Transverse colon (tissue), 4 donors: Measurements from ENCODE around the gene BLM. TPM values are rescaled to one million over a fixed set of nuclear protein-coding genes. Genes with fewer than 3 reads are reported as not detected.

Source experiments
- DNase-seq: peaks from one replicate; pipeline ENCODE4 v3.0.0-alpha.2; 2019
- H3K27ac ChIP-seq, 4 donors: fragments of 200-600 bp; sonication (generic); 2 replicates each; pipeline ENCODE4 v1.5.1; 2016 to 2018; ENCODE audit warnings: inconsistent platforms in 4 of 4
- H3K27me3 ChIP-seq: fragments of 200-600 bp; sonication (generic); 2 replicates; pipeline ENCODE4 v1.5.1; 2017; ENCODE audit warnings: inconsistent platforms
- H3K36me3 ChIP-seq, 4 donors: fragments of 200-600 bp; sonication (generic); 2 replicates each; pipeline ENCODE4 v1.5.1; 2017 to 2019; ENCODE audit warnings: inconsistent platforms in 4 of 4
- H3K4me1 ChIP-seq, 4 donors: fragments of 200-600 bp; sonication (generic); 2 replicates each; pipeline ENCODE4 v1.5.1; 2017 to 2020; ENCODE audit warnings: inconsistent platforms in 4 of 4
- H3K4me3 ChIP-seq, 4 donors: fragments of 200-600 bp; sonication (generic); 1 replicate in 1 of 4; 2 replicates in 3 of 4; pipeline versions ENCODE4 v1.5.1 to v1.6.1; 2017 to 2019; ENCODE audit warnings: inconsistent platforms in 4 of 4
- H3K9me3 ChIP-seq, 2 donors: fragments of 200-600 bp; sonication (generic); 2 replicates each; pipeline ENCODE4 v1.5.1; 2017 to 2019; ENCODE audit warnings: inconsistent platforms in 2 of 2
- CTCF ChIP-seq, 5 experiments: fragments of 200-600 bp in 3 of 5; fragments of 450-650 bp in 2 of 5; sonication (generic) in 3 of 5; IDR thresholded peaks; 1 replicate in 2 of 5; 2 replicates in 3 of 5; pipeline ENCODE4 v1.5.1; 2016 to 2017; ENCODE audit warnings: antibody characterized with exemption in 5 of 5, inconsistent platforms in 3 of 5, mild to moderate bottlenecking in 2 of 5, moderate library complexity in 1 of 5
- EP300 ChIP-seq: sonication (generic); formaldehyde crosslinking; IDR thresholded peaks from one replicate; pipeline ENCODE4 v1.6.1; 2017; ENCODE audit warnings: antibody characterized with exemption, low read depth
- POLR2A ChIP-seq: fragments of 450-650 bp; IDR thresholded peaks from one replicate; pipeline ENCODE4 v1.6.1; 2016; ENCODE audit warnings: antibody characterized with exemption, mild to moderate bottlenecking, moderate library complexity
- POLR2AphosphoS5 ChIP-seq, 3 donors: sonication (generic); formaldehyde crosslinking; IDR thresholded peaks; one replicate each; pipeline ENCODE4 v1.6.1; 2016; ENCODE audit warnings: antibody characterized with exemption in 3 of 3
- WGBS, 2 donors: methylation state at CpG; one replicate each; pipeline ENCODE4 v1.1.5; 2018; ENCODE audit warnings: low coverage in 1 of 2; 5-methylcytosine and 5-hydroxymethylcytosine counted together
- in situ Hi-C, 4 donors: fragments of 200-750 bp; cut with MboI; loops; one replicate each; pipeline versions ENCODE4 v1.15.0 to v1.15.1; 2017; ENCODE audit warnings: low sequenced_read_pairs in 3 of 4, low pct_ligation_motif_present in 1 of 4, low pct_unique_long_range_greater_than_20kb in 1 of 4
- intact Hi-C: fragments of 100-400 bp; cut with DNase I; formaldehyde crosslinking; loops from one replicate; pipeline ENCODE4 v1.15.1; 2023; ENCODE audit warnings: low total_unique reads
- total RNA-seq, 4 donors: library from RNA; depleted of rRNA; stranded (reverse); fragments of >200 nt; gene quantifications; one replicate each; pipeline ENCODE4 v1.1.0, GENCODE V29; 2016

Gene BLM
- total RNA-seq, 4 donors from 2014 or later: 1.5 to 6.4 (median 2.0) TPM

DNA sequence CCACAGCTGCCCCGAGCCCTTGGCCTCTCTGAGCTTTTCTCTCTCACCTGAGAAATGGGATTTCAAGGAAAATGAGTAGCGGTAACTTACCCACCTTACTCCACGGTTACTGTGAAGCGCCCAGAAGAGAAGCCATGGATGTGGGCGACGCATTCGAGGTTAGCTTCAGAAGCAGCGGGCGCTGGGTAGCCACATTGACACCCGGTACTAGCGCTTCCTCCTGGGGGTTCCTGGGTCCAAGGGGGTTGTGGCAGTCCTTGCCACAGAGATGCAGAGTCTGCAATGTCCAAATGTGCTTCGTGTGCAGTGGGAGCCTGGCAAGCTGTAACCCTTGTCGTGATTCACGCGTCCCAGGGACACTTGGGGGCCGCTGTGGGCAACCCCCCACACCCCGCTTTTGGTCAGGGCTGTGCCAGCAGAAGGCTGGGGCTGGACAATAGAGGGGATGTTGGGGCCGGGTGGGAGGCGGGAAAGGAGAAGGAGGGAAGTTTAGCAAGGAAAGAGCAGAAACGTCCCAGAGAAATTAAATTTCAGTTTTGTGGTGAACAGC, 109.8 kb downstream of the BLM start:
- no peak for TF ChIP-seq EP300
- TF ChIP-seq POLR2AphosphoS5 (IDR thresholded peaks at IDR 0.05): no peak
- TF ChIP-seq CTCF (IDR thresholded peaks at IDR 0.05): no peak
- TF ChIP-seq POLR2A: no peak
- Histone ChIP-seq H3K4me3 (no peak overlapping the region), H3K9me3 (no peaks in the 10 kb centered on the region), H3K4me1 (peaks cover 0 to 19% (median 0%) of the 10 kb centered on the region in 4 donors), H3K36me3 (no peaks in the 10 kb centered on the region), H3K27me3 (no peaks in the 10 kb centered on the region), H3K27ac (no peak overlapping the region)
- DNase-seq: no peak
- WGBS, 2 donors: 86 to 91% methylated on average over 7 to 20 of the region's 20 CpGs
- intact Hi-C loops: no loop called here
- in situ Hi-C loops: no loop called here

- Histone ChIP-seq H3K4me1 (peaks cover 0 to 19% (median 0%) of the 10 kb centered on the region in 4 donors), H3K4me3 (no peak overlapping the region), H3K27ac (no peak overlapping the region), H3K9me3 (no peaks in the 10 kb centered on the region), H3K27me3 (no peaks in the 10 kb centered on the region), H3K36me3 (no peaks in the 10 kb centered on the region)
- intact Hi-C loops: no loop called here
- WGBS, 2 donors: 81 to 90% methylated on average over 3 to 10 of the region's 12 CpGs
- no peak for DNase-seq
- in situ Hi-C loops: no loop called here
- no peak for TF ChIP-seq POLR2A
- no peak for TF ChIP-seq POLR2AphosphoS5 (IDR thresholded peaks at IDR 0.05)
- TF ChIP-seq EP300: no peak
- TF ChIP-seq CTCF (IDR thresholded peaks at IDR 0.05): no peak
These were observed 111.0 kb downstream of the BLM start for GRCh38 chr15:90828111-90828510.

DNA sequence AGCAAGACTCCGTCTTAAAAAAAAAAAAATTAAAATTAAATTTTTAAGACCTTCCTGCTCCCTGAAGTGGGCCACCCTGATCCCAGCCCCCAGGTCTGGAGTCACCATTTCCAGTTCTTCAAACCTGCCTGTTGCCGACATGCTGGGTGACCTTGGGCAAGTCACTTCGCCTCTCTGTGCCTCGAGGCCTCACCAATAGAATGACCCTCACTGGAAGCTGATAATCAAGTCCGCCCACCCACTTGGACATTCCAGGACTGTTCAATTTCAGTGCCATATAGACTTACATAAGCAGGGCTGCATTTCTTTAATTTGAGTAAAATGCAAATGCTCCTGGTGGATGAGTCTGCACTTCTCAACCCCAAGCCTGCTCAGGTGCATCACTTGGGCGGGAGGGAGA, 112.0 kb downstream of the BLM start:
- Histone ChIP-seq H3K4me1 (peaks cover 0 to 9% (median 0%) of the 10 kb centered on the region in 4 donors), H3K36me3 (no peaks in the 10 kb centered on the region), H3K9me3 (no peaks in the 10 kb centered on the region), H3K27me3 (no peaks in the 10 kb centered on the region), H3K27ac (no peak overlapping the region), H3K4me3 (no peak overlapping the region)
- TF ChIP-seq POLR2AphosphoS5 (IDR thresholded peaks at IDR 0.05) (no peak), POLR2A (no peak), EP300 (no peak), CTCF (IDR thresholded peaks at IDR 0.05) (no peak)
- WGBS, 2 donors: 91% methylated on average over 6 of the region's 6 CpGs; no CpG with 5 or more reads in 1 of the 2 donors
- in situ Hi-C loops (no loop called here), intact Hi-C loops (no loop called here)
- DNase-seq: no peak

DNA sequence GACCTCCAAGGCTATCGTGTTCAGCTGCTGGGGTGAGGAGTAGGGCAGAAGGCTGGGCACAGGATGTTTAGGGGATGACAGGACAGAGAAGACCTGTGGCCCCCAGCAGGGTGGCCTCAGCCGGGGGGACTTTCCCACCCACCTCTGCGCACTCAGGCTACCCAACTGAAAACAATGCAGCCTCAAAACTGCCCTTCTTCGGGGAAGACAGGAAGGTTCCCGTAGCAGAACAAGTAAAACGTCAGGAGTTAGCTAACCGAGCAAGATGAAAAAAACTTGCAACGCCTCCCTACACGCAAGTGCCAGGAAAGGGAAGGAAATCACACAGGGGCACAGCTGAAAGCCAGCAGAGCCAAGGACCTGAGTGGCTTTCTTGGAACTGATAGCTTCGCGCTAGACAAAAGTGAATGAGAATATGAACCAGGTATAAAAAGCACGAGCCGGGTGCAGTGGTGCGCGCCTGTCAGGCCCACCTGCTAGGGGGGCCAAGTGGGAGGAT, 112.8 kb downstream of the BLM start:
- in situ Hi-C loops (no loop called here), intact Hi-C loops (no loop called here)
- TF ChIP-seq EP300 (peak; percentile 78), POLR2AphosphoS5 (IDR thresholded peaks at IDR 0.05) (peak in 2 of 3 donors; percentile 39 to 41), POLR2A (no peak), CTCF (IDR thresholded peaks at IDR 0.05) (no peak)
- Histone ChIP-seq H3K27ac (peak overlapping the region in 3 of 4 donors; percentile 10 to 62 (median 47)), H3K4me3 (no peak overlapping the region), H3K9me3 (no peaks in the 10 kb centered on the region), H3K4me1 (peaks cover 0 to 4% (median 0%) of the 10 kb centered on the region in 4 donors), H3K27me3 (no peaks in the 10 kb centered on the region), H3K36me3 (no peaks in the 10 kb centered on the region)
- DNase-seq: no peak
- WGBS, 2 donors: 59 to 61% methylated on average over 5 to 15 of the region's 15 CpGs
